Mesenchymal stem cell (in vitro differentiated cells and primary cell): ENCODE data around the gene DYRK2.

Experiments used
- DNase-seq: peaks from one replicate; pipeline ENCODE4 v3.0.0-alpha.2; 2013
- H2AFZ ChIP-seq: one replicate; pipeline ENCODE4 v1.6.1; 2013; ENCODE audit warnings: low read depth, mild to moderate bottlenecking, control low read depth, inconsistent platforms, low read length, moderate library complexity
- H2AK5ac ChIP-seq: 2 replicates; pipeline ENCODE4 v1.6.1; 2013; ENCODE audit warnings: low read length, moderate library complexity, mild to moderate bottlenecking, inconsistent platforms; ENCODE audit not compliant: severe bottlenecking
- H2BK120ac ChIP-seq: one replicate; pipeline ENCODE4 v1.6.1; 2013; ENCODE audit warnings: low read depth, mild to moderate bottlenecking, inconsistent platforms, low read length, moderate library complexity
- H2BK12ac ChIP-seq, 2 experiments: one replicate each; pipeline ENCODE4 v1.6.1; 2013; ENCODE audit warnings: inconsistent platforms in 2 of 2, low read length in 2 of 2, mild to moderate bottlenecking in 2 of 2, moderate library complexity in 2 of 2, control low read depth in 1 of 2
- H2BK15ac ChIP-seq: one replicate; pipeline ENCODE4 v1.6.1; 2013; ENCODE audit warnings: mild to moderate bottlenecking, low read depth, inconsistent platforms; ENCODE audit not compliant: poor library complexity, severe bottlenecking
- H2BK5ac ChIP-seq: 2 replicates; pipeline ENCODE4 v1.6.1; 2013; ENCODE audit warnings: low read depth, mild to moderate bottlenecking, low read length, control low read depth, inconsistent platforms; ENCODE audit not compliant: poor library complexity, severe bottlenecking
- H3K14ac ChIP-seq, 2 experiments: one replicate each; pipeline ENCODE4 v1.6.1; 2013; ENCODE audit warnings: inconsistent platforms in 2 of 2, low read length in 2 of 2, control low read depth in 1 of 2, mild to moderate bottlenecking in 1 of 2, moderate library complexity in 1 of 2
- H3K18ac ChIP-seq, 2 experiments: one replicate each; pipeline ENCODE4 v1.6.1; 2013; ENCODE audit warnings: inconsistent platforms in 2 of 2, low read length in 2 of 2, control low read depth in 1 of 2, low read depth in 1 of 2, mild to moderate bottlenecking in 1 of 2
- H3K23ac ChIP-seq, 2 experiments: one replicate each; pipeline ENCODE4 v1.6.1; 2013; ENCODE audit warnings: inconsistent platforms in 2 of 2, low read length in 2 of 2, mild to moderate bottlenecking in 2 of 2, moderate library complexity in 2 of 2, control low read depth in 1 of 2
- H3K27ac ChIP-seq: 2 replicates; pipeline ENCODE4 v1.5.1; 2013; ENCODE audit warnings: mild to moderate bottlenecking, moderate library complexity, low read length, control low read depth, inconsistent platforms; ENCODE audit not compliant: poor library complexity, severe bottlenecking
- H3K27me3 ChIP-seq, 2 experiments: 2 replicates each; pipeline versions ENCODE4 v1.6.1 to v1.7.0; 2013; ENCODE audit warnings: low read length in 2 of 2, mild to moderate bottlenecking in 2 of 2, moderate library complexity in 2 of 2, control low read depth in 1 of 2, inconsistent platforms in 1 of 2; ENCODE audit not compliant: control insufficient read depth in 1 of 2, insufficient read depth in 1 of 2
- H3K36me3 ChIP-seq, 2 experiments: 2 replicates each; pipeline versions ENCODE4 v1.6.1 to v1.7.0; 2013; ENCODE audit warnings: low read length in 2 of 2, control low read depth in 1 of 2, inconsistent platforms in 1 of 2, low read depth in 1 of 2, mild to moderate bottlenecking in 1 of 2; ENCODE audit not compliant: insufficient read depth in 2 of 2, control insufficient read depth in 1 of 2
- H3K4ac ChIP-seq, 2 experiments: one replicate each; pipeline ENCODE4 v1.6.1; 2013; ENCODE audit warnings: inconsistent platforms in 2 of 2, low read length in 2 of 2, mild to moderate bottlenecking in 2 of 2, moderate library complexity in 2 of 2, control low read depth in 1 of 2, low read depth in 1 of 2
- H3K4me1 ChIP-seq: 2 replicates; pipeline ENCODE4 v1.6.1; 2013; ENCODE audit warnings: low read depth, low read length, control low read depth; ENCODE audit not compliant: control insufficient read depth, insufficient read depth
- H3K4me2 ChIP-seq: 2 replicates; pipeline ENCODE4 v1.6.1; 2013; ENCODE audit warnings: low read length, mild to moderate bottlenecking, inconsistent platforms; ENCODE audit not compliant: poor library complexity, severe bottlenecking
- H3K4me3 ChIP-seq, 2 experiments: 2 replicates each; pipeline versions ENCODE4 v1.5.1 to v1.7.0; 2013; ENCODE audit warnings: low read length in 2 of 2, mild to moderate bottlenecking in 2 of 2, control low read depth in 1 of 2, low read depth in 1 of 2; ENCODE audit not compliant: insufficient read depth in 1 of 2
- H3K79me1 ChIP-seq: replicated peaks from 2 replicates; pipeline ENCODE4 v1.6.1; 2013; ENCODE audit warnings: mild to moderate bottlenecking, control low read depth, low read length, inconsistent platforms; ENCODE audit not compliant: poor library complexity, severe bottlenecking
- H3K9ac ChIP-seq: 2 replicates; pipeline ENCODE4 v1.7.0; 2013; ENCODE audit warnings: mild to moderate bottlenecking, low read length, moderate library complexity
- H3K9me3 ChIP-seq: 2 replicates; pipeline ENCODE4 v1.7.0; 2013; ENCODE audit warnings: mild to moderate bottlenecking, low read length; ENCODE audit not compliant: control insufficient read depth
- H4K8ac ChIP-seq: one replicate; pipeline ENCODE4 v1.6.1; 2013; ENCODE audit warnings: inconsistent platforms, mild to moderate bottlenecking, low read length, moderate library complexity
- H4K91ac ChIP-seq: one replicate; pipeline ENCODE4 v1.6.1; 2013; ENCODE audit warnings: mild to moderate bottlenecking, low read length, inconsistent platforms
- WGBS: methylation state at CpG from one replicate; pipeline ENCODE4 v1.1.7; 2013; ENCODE audit warnings: mixed read lengths; 5-methylcytosine and 5-hydroxymethylcytosine counted together

The DYRK2 gene

DNA sequence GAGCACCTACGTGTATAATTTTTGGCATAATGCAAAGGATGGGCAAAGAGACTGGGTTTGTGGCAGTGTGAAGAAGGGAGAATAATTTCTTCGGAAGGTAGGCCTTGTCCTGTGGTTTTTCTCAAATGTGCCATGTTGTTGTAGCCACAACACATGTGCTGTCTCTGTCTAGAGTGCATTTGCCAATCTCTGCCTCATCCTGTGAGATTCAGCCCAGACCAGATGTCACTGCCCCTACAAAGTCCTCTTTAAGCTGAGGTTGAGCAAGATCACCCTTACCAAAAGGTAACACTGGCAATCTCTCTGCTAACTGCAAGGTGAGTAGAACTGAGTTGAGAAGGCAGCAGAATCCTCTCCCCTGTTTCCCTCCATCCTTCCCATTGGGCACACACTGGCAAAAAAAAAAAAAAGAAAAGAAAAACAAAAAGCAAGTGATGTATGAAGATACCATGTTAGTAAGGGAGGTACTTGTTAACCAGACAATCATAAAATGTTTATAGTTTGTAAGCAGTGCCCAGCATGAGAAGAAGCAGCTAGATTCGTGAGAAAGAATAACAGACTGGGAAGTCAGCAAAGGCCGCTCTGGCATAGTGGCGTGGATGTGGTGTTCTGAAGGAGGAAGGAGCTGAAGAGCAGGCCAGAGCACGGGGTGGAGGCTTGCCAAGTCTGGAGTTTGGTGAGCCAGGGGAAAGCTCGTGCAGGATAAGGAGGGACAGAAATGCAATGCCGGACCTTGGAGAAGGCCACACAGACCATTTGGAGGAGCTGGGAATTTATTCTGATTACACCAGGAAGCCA lies 18.9 kb downstream of the DYRK2 start:
- peak overlapping the region in 1 of 2 experiments; percentile 46 for H3K18ac ChIP-seq
- H3K4ac ChIP-seq: peak overlapping the region; percentile 35 to 82
- no peak overlapping the region for H3K23ac ChIP-seq
- H2AK5ac ChIP-seq: no peak overlapping the region
- no peak overlapping the region for H3K4me2 ChIP-seq
- no peak overlapping the region for H2AFZ ChIP-seq
- peak overlapping the region; percentile 42 for H4K8ac ChIP-seq
- H3K36me3 ChIP-seq: peaks cover 0 to 9% of the 10 kb centered on the region in 2 experiments
- no peak overlapping the region for H3K9ac ChIP-seq
- peaks cover 8% of the 10 kb centered on the region for H3K79me1 ChIP-seq
- H3K9me3 ChIP-seq: no peaks in the 10 kb centered on the region
- no peak overlapping the region for H3K27ac ChIP-seq
- no peak overlapping the region for H3K4me3 ChIP-seq
- H3K27me3 ChIP-seq: no peaks in the 10 kb centered on the region
- no peak overlapping the region for H2BK5ac ChIP-seq
- 91% methylated on average over 7 of the region's 8 CpGs for WGBS
- H3K14ac ChIP-seq: peak overlapping the region in 1 of 2 experiments; percentile 3
- H4K91ac ChIP-seq: no peak overlapping the region
- H2BK12ac ChIP-seq: peak overlapping the region in 1 of 2 experiments; percentile 83
- no peak overlapping the region for H2BK120ac ChIP-seq
- H3K4me1 ChIP-seq: peaks cover 2% of the 10 kb centered on the region
- peak; percentile 53 for DNase-seq
- no peak overlapping the region for H2BK15ac ChIP-seq

DNA sequence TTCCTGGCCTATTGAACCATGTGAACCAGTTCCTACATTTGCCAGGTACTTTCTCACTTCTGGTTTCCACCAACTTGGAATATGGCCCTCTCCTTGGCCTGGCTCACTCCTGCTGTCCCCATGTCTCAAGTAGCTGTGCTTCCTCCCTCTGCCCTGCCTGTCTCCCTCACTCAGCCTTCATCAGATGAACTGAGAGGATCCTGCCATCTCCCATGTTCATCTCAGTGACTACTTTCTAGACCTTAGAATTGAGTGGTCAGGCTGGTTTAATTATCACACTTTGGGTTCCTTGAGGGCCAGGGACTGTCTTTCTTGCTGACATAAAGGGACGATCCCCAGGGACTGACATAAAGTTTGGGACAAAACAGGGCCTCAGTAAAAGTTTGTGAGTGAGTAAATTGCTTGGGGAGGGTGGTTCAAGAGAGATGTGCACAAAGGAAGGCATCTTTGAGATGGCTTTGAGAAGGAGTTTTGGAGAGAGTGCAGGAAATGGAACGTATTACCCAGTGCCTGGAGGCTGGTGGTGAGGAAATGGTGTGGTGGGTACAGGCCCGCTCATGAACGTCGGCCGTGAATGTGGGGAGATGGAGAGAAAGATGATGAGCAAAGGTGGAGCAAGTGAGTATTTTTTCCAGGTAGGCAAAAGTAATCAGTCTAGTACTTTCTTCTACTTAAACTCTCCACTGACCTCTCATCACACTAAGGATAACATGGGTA lies 20.8 kb downstream of the DYRK2 start:
- H2BK12ac ChIP-seq: peak overlapping the region; percentile 6 to 17
- WGBS: 91% methylated on average over 2 of the region's 6 CpGs

DNA sequence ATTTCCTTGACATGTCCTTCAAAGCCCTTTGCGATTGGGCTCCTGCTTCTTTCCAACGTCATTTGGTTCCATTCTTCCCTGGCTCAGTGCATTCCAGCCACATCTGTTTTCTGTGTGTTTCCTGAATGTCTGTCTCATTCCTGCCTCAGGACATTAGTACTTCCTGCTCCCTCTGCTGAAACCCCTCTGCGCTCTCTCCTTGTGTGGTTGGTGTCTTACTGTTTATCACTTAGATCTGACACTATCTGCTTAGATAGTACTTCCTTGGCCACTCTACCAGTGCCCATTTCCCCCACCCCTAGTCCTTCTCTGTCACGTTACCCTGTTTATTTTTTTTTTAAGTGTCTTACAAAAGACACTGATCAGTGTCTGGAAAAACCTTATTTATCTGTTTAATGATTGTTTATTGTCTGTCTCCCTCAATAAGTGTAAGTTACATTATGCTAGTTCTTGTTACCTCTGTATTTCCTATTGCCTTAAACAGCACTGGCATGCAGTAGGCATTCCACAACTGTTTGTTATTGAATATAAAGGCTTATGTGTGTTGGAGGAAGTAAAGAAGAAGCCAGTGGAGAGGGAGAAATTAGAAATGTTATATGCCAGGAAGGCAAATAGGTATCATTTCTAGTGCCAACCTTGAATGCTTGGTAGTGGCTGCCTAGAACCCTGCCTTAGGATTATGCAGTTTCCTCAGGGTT lies 21.5 kb downstream of the DYRK2 start:
- Histone ChIP-seq H3K18ac (no peak overlapping the region), H4K91ac (no peak overlapping the region), H2BK12ac (no peak overlapping the region), H3K23ac (no peak overlapping the region), H4K8ac (no peak overlapping the region), H3K4me3 (no peak overlapping the region), H2BK120ac (no peak overlapping the region), H3K9ac (no peak overlapping the region), H3K36me3 (peaks cover 6 to 8% of the 10 kb centered on the region in 2 experiments), H3K79me1 (peaks cover 12% of the 10 kb centered on the region), H3K14ac (no peak overlapping the region), H3K4me1 (peaks cover 2% of the 10 kb centered on the region), H3K27me3 (no peaks in the 10 kb centered on the region), H3K4ac (no peak overlapping the region), H2BK5ac (no peak overlapping the region), H3K9me3 (peaks cover 4% of the 10 kb centered on the region), H3K4me2 (no peak overlapping the region), H2BK15ac (no peak overlapping the region), H3K27ac (no peak overlapping the region), H2AK5ac (no peak overlapping the region), H2AFZ (no peak overlapping the region)
- 46% methylated on average over 3 of the region's 4 CpGs for WGBS
- peak; percentile 66 for DNase-seq

More for the DNA sequence above, 20.8 kb downstream of the DYRK2 start:
- Histone ChIP-seq H2BK120ac (peak overlapping the region; percentile 45), H4K8ac (peak overlapping the region; percentile 73), H2BK5ac (no peak overlapping the region), H3K18ac (peak overlapping the region; percentile 25 to 58), H3K27me3 (no peaks in the 10 kb centered on the region), H2AFZ (no peak overlapping the region), H3K4ac (peak overlapping the region in 1 of 2 experiments; percentile 79), H2BK15ac (peak overlapping the region; percentile 67), H4K91ac (peak overlapping the region; percentile 85), H3K4me1 (peaks cover 2% of the 10 kb centered on the region), H3K23ac (peak overlapping the region in 1 of 2 experiments; percentile 23), H2AK5ac (no peak overlapping the region), H3K36me3 (peaks cover 3 to 6% of the 10 kb centered on the region in 2 experiments), H3K79me1 (peaks cover 11% of the 10 kb centered on the region), H3K4me3 (no peak overlapping the region), H3K9me3 (peaks cover 4% of the 10 kb centered on the region), H3K27ac (no peak overlapping the region), H3K14ac (peak overlapping the region in 1 of 2 experiments; percentile 66), H3K4me2 (no peak overlapping the region), H3K9ac (no peak overlapping the region)
- no peak for DNase-seq
